Activated B cell treated with CpG ODN at 0.5 μM for 24 hours (primary cell): Measurements from ENCODE around the gene LRRK1. TPM values are rescaled to one million over a fixed set of nuclear protein-coding genes. Genes with fewer than 3 reads are reported as not detected.

Experiments used
- ATAC-seq: fragments of 200-7000 bp; cut with Tn5 transposase; one replicate; pipeline ENCODE4 v1.10.0; 2021; ENCODE audit warnings: low read depth, mild to moderate bottlenecking, moderate library complexity
- CTCF ChIA-PET: fragments of 350-600 bp; sonication (Branson Sonifier 250); formaldehyde crosslinking; loops from one replicate; lab custom pipeline; 2021; ENCODE audit warnings: antibody characterized with exemption; lab: Charles Lee
- POLR2A ChIA-PET: fragments of 350-600 bp; sonication (Branson Sonifier 250); formaldehyde crosslinking; loops from one replicate; lab custom pipeline; 2021; ENCODE audit warnings: antibody characterized with exemption; lab: Charles Lee
- DNase-seq: peaks from one replicate; pipeline ENCODE4 v3.0.0; 2022
- H3K27ac Mint-ChIP-seq: one replicate; pipeline ENCODE4 v1.8.0; 2020; ENCODE audit warnings: mixed read lengths
- H3K27me3 Mint-ChIP-seq: one replicate; pipeline ENCODE4 v1.8.0; 2021; ENCODE audit warnings: mixed read lengths
- H3K36me3 Mint-ChIP-seq: one replicate; pipeline ENCODE4 v1.8.0; 2021; ENCODE audit warnings: low read depth, mixed read lengths
- H3K4me1 Mint-ChIP-seq: one replicate; pipeline ENCODE4 v1.8.0; 2021; ENCODE audit warnings: mixed read lengths
- H3K4me3 Mint-ChIP-seq: one replicate; pipeline ENCODE4 v1.8.0; 2020; ENCODE audit warnings: mild to moderate bottlenecking, mixed read lengths
- H3K9me3 Mint-ChIP-seq: one replicate; pipeline ENCODE4 v1.8.0; 2020; ENCODE audit warnings: mixed read lengths
- intact Hi-C: fragments of 100-400 bp; cut with micrococcal nuclease; formaldehyde crosslinking; loops from one replicate; pipeline ENCODE4 v1.15.1; 2024
- total RNA-seq: library from RNA; stranded (reverse); gene quantifications from 2 replicates; pipeline ENCODE4 v1.2.3, GENCODE V29; 2022
- TF ChIP-seq, protein P1 (sequence below): fragments of 200-600 bp; IDR thresholded peaks from one replicate; pipeline ENCODE4 v1.8.0; 2022; ENCODE audit warnings: antibody characterized with exemption, mild to moderate bottlenecking

LRRK1 gene
- total RNA-seq, 1 donor from 2014 or later = 43.5 TPM

DNA sequence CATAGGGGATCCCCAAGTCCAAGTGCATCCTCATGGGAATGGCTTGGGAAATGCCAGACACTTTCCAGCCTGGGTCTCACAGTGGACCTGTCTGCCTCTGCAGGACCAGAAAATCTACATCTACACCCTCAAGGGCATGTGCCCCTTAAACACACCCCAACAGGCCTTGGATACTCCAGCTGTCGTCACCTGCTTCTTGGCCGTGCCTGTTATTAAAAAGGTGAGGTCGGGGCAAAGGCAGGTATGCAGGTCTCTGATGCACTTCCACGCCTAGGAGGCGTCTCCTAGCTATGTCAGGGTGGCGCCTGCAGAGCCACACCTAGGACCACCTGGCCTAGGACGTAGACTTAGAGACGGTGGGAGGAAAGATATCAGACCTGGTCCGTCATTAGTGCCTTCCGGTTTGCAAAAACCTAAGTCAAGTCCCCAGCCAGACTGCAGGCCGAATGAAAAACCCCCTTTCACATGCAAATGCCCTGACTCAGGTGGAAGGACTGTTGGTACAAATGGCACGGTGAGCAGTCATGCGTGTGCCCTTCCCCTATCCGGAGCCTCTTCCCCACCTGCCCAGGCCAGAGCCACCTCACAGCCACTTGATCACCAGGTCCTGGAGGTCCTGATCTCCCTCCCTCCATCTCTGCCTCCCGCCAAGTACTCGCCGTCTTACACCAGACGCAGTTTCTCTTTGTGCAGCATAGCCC is 143.5 kb downstream of the LRRK1 start:
- ChIA-PET POLR2A (no interaction called here), CTCF (no interaction called here)
- Mint-ChIP-seq H3K27ac (peak overlapping the region; percentile 83), H3K9me3 (no peaks in the 10 kb centered on the region), H3K4me3 (peak overlapping the region; percentile 44), H3K36me3 (peaks cover 85% of the 10 kb centered on the region), H3K27me3 (no peaks in the 10 kb centered on the region), H3K4me1 (peaks cover 23% of the 10 kb centered on the region)
- TF ChIP-seq, protein P1, sequence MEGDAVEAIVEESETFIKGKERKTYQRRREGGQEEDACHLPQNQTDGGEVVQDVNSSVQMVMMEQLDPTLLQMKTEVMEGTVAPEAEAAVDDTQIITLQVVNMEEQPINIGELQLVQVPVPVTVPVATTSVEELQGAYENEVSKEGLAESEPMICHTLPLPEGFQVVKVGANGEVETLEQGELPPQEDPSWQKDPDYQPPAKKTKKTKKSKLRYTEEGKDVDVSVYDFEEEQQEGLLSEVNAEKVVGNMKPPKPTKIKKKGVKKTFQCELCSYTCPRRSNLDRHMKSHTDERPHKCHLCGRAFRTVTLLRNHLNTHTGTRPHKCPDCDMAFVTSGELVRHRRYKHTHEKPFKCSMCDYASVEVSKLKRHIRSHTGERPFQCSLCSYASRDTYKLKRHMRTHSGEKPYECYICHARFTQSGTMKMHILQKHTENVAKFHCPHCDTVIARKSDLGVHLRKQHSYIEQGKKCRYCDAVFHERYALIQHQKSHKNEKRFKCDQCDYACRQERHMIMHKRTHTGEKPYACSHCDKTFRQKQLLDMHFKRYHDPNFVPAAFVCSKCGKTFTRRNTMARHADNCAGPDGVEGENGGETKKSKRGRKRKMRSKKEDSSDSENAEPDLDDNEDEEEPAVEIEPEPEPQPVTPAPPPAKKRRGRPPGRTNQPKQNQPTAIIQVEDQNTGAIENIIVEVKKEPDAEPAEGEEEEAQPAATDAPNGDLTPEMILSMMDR = no peak
- peak; percentile 24 for DNase-seq
- intact Hi-C loops = loop anchor here (1.0 kb wide), 1 partner anchor 47 kb away; no protein-coding TSS in a partner anchor
- peak; percentile 94 for ATAC-seq

DNA sequence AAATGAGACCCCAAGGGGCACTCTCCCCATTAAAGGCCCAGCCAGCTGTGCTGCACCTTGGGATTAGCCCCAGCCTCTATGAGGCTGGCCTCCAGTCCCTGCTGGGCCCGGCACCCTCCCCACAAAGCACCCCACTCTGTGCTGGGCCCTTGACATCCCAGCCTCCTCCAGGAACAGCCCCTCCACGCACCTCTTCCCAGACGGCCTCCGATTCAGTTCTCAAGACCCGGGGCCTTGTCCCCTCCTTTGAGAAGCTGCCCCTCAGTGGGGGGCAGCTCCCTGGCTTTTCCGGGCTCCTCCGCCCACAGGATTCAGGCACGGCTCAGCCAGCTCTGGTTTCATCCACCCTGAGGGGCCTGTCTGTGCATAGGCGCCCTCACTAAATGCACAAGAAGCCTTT is 144.1 kb downstream of the LRRK1 start:
- Mint-ChIP-seq H3K27me3 (no peaks in the 10 kb centered on the region), H3K27ac (peak overlapping the region; percentile 83), H3K36me3 (peaks cover 84% of the 10 kb centered on the region), H3K9me3 (no peaks in the 10 kb centered on the region), H3K4me1 (peaks cover 23% of the 10 kb centered on the region), H3K4me3 (no peak overlapping the region)
- TF ChIP-seq, protein P1 = no peak
- DNase-seq (no peak), ATAC-seq (no peak)
- ChIA-PET CTCF (no interaction called here), POLR2A (no interaction called here)
- intact Hi-C loops = loop anchor here (1.0 kb wide), 1 partner anchor 48 kb away; no protein-coding TSS in a partner anchor

- CTCF ChIA-PET = no interaction called here
- H3K27ac Mint-ChIP-seq = peak overlapping the region; percentile 50
- POLR2A ChIA-PET = no interaction called here
- no peaks in the 10 kb centered on the region for H3K27me3 Mint-ChIP-seq
- intact Hi-C loops = loop anchor here (1.0 kb wide), 1 partner anchor 49 kb away; no protein-coding TSS in a partner anchor
- H3K4me1 Mint-ChIP-seq = peaks cover 23% of the 10 kb centered on the region
- TF ChIP-seq, protein P1 = no peak
- no peaks in the 10 kb centered on the region for H3K9me3 Mint-ChIP-seq
- ATAC-seq (no peak), DNase-seq (no peak)
- H3K4me3 Mint-ChIP-seq = no peak overlapping the region
- H3K36me3 Mint-ChIP-seq = peaks cover 77% of the 10 kb centered on the region
Measured at GRCh38 chr15:101063891-101064794, 145.0 kb downstream of the LRRK1 start.

DNA sequence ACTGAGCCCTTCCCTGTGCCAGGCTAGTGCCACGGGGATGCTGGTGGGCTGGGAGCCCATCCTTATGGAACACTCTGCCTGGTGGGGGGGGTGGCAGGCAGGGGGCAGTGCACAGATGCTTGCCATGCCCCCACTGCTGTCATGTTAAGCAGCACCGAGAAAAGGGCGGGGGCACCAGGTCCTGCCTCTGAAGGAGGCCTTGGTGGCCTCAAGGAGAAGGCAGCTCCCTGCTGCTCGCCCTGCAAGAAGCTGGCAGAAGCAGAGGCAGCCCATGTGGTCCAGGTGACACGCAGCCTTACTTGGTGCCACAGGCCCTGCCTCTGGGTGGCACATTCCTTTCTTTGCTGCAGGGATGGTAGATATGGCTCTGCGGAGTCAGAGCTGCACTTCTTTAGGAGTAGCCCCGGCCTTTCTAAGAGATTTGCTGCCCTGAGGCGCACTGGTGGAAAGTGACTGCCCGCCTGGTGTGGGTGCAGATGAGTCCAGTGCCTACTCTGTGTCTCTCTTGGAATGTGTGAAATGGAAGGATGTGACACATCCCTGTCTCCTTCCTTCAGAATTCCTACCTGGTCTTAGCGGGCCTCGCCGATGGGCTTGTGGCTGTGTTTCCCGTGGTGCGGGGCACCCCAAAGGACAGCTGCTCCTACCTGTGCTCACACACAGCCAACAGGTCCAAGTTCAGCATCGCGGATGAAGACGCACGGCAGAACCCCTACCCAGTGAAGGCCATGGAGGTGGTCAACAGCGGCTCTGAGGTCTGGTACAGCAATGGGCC is 145.8 kb downstream of the LRRK1 start:
- DNase-seq = no peak
- intact Hi-C loops = no loop called here
- no peak overlapping the region for H3K4me3 Mint-ChIP-seq
- peaks cover 75% of the 10 kb centered on the region for H3K36me3 Mint-ChIP-seq
- CTCF ChIA-PET = no interaction called here
- TF ChIP-seq, protein P1 = no peak
- POLR2A ChIA-PET = no interaction called here
- no peaks in the 10 kb centered on the region for H3K27me3 Mint-ChIP-seq
- H3K27ac Mint-ChIP-seq = no peak overlapping the region
- no peaks in the 10 kb centered on the region for H3K9me3 Mint-ChIP-seq
- ATAC-seq = no peak
- H3K4me1 Mint-ChIP-seq = peaks cover 21% of the 10 kb centered on the region
